Measurements from ENCODE around the gene PLS3. TPM values are rescaled to one million over a fixed set of nuclear protein-coding genes. Genes with fewer than 3 reads are reported as not detected.

Gene PLS3
- total and polyA plus RNA-seq, 9 of the 15 experiments (the other 6 are each of a cell fraction or from before 2014, with no cell fraction given), result 0.03 to 0.42 (median 0.03) TPM; not detected in 4

DNA sequence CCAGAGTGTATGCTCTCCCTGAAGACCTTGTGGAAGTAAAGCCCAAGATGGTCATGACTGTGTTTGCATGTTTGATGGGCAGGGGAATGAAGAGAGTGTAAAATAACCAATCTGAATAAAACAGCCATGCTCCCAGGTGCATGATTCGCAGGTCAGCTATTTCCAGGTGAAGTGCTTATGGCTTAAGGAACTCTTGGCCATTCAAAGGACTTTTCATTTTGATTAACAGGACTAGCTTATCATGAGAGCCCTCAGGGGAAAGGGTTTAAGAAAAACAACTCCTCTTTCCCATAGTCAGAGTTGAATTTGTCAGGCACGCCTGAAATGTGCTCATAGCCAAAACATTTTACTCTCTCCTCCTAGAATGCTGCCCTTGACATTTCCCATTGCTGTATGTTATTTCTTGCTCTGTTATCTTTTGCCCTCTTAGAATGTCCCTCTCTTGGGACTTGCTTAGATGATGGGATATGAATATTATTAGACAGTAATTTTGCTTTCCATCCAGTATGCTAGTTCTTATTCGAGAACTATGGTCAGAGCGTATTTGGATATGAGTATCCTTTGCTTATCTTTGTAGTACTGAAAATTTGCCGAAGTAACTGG lies 88.6 kb downstream of the PLS3 start (continued):
- TF ChIP-seq PTBP1 (IDR thresholded peaks at IDR 0.05; ENCODE audit: low read depth, low read length) (no peak), TBP (optimal IDR thresholded peaks at IDR 0.05; ENCODE audit: low read depth, low read length) (no peak), ZNF23 (CRISPR knock-in tag; IDR thresholded peaks at IDR 0.05) (no peak), HDAC1 (IDR thresholded peaks at IDR 0.05) (no peak), ZNF175 (CRISPR knock-in tag; IDR thresholded peaks at IDR 0.05; ENCODE audit: low read depth) (no peak)

DNA sequence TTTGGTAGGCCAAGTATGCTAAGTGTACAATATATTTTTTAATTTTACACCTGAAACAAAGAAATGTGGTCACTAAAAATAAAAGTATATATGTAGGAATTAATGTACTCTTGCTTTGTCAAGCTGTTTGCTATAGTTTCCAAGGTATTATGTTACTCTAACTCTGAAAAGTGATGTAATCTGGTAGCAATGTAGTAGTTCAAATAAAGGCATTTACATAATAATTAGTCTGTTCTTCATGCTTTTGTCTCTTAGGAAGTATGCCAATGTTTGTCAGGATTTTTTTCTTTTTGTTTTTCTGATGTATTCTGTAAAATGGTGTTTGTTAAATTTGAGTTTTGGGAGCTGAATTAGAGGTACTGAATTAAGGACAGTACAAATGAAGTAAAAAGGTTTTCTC lies 89.5 kb downstream of the PLS3 start:
- no peak for FAIRE-seq
- in situ Hi-C loops (cut with MboI), result no loop called here
- H3K4me3 ChIP-seq, result no peak overlapping the region

More for the DNA sequence above, 89.5 kb downstream of the PLS3 start:
- no peaks in the 10 kb centered on the region for H3K9me3 ChIP-seq (replicated peaks; ENCODE audit: control insufficient read depth, insufficient read depth, low read depth, low read length)
- no peak overlapping the region for H2AFZ ChIP-seq (ENCODE audit: low read depth, low read length)
- no peaks in the 10 kb centered on the region for H3K27me3 ChIP-seq (ENCODE audit: control insufficient read depth in 2 of 2, insufficient read depth in 2 of 2, low read length in 2 of 2)
- H3K79me2 ChIP-seq (ENCODE audit: control insufficient read depth, insufficient read depth, low read length), result no peaks in the 10 kb centered on the region
- ATAC-seq, result no peak
- no peak overlapping the region for H3K27ac ChIP-seq (ENCODE audit: extremely low read depth, low read depth, low read length)
- no peaks in the 10 kb centered on the region for H4K20me1 ChIP-seq (replicated peaks; ENCODE audit: control insufficient read depth, insufficient read depth, low read length)
- ChIA-PET POLR2A (no interaction called here), CTCF (ENCODE audit: low intra/inter-chr PET ratio) (no interaction called here)
- BruUV-seq (replicated peaks), result no TSS peak
- intact Hi-C loops (cut with micrococcal nuclease), result no loop called here
- no peak for TF ChIP-seq CEBPG (CRISPR knock-in tag; IDR thresholded peaks at IDR 0.05)
- peak in 1 of 2 experiments; percentile 18; a peak in 1 of 4 replicates for TF ChIP-seq CEBPG (tag; conservative IDR thresholded peaks at IDR 0.05 in 1 of 2, IDR thresholded peaks at IDR 0.05 in 1 of 2)
- no peak for TF ChIP-seq MEIS2 (IDR thresholded peaks at IDR 0.05; ENCODE audit: partially characterized antibody)
- no peak overlapping the region for H3K4me2 ChIP-seq (ENCODE audit: insufficient read depth, low read length)
- DNase-seq (ENCODE audit: extremely low read depth in 1 of 4, low spot score in 3 of 4), result no peak
- H3K9me1 ChIP-seq (ENCODE audit: control insufficient read depth, insufficient read depth, low read length), result no peaks in the 10 kb centered on the region
- H3K9ac ChIP-seq (ENCODE audit: insufficient read depth in 1 of 2, low read depth in 2 of 2, low read length in 2 of 2), result no peak overlapping the region
- H3K4me1 ChIP-seq (replicated peaks in 1 of 2; ENCODE audit: control insufficient read depth in 2 of 2, insufficient read depth in 2 of 2, low read length in 2 of 2), result no peaks in the 10 kb centered on the region
- no peaks in the 10 kb centered on the region for H3K36me3 ChIP-seq (ENCODE audit: control insufficient read depth, insufficient read depth, low read length)
